Keratinocyte (primary cell): ENCODE measurements around the gene AHCYL2. TPM values are rescaled to one million over a fixed set of nuclear protein-coding genes. Genes with fewer than 3 reads are reported as not detected.

ENCODE experiments used
- DNase-seq: peaks from one replicate; pipeline ENCODE4 v3.0.0-alpha.2; 2011; ENCODE audit warnings: low read depth, missing footprints, low spot score
- FAIRE-seq: peaks from 2 replicates; lab custom pipeline; 2011; peaks lifted over from hg19 to GRCh38; lab: Jason Lieb, UNC
- H2AFZ ChIP-seq: 2 replicates; pipeline ENCODE4 v1.6.0; 2012; ENCODE audit warnings: low read length, control low read depth, inconsistent platforms; ENCODE audit not compliant: control insufficient read depth
- H3K27ac ChIP-seq: 2 replicates; pipeline ENCODE4 v1.5.1; 2011; ENCODE audit warnings: low read length; ENCODE audit not compliant: control insufficient read depth, insufficient read depth
- H3K27me3 ChIP-seq: 3 replicates; pipeline ENCODE4 v1.6.0; 2011; ENCODE audit warnings: low read length; ENCODE audit not compliant: control insufficient read depth, insufficient read depth; ENCODE audit errors: extremely low read depth
- H3K36me3 ChIP-seq, 2 experiments: 2 replicates in 1 of 2; 3 replicates in 1 of 2; pipeline ENCODE4 v1.5.1; 2011; ENCODE audit warnings: low read length in 2 of 2, mild to moderate bottlenecking in 1 of 2; ENCODE audit not compliant: control insufficient read depth in 2 of 2, insufficient read depth in 2 of 2; ENCODE audit errors: extremely low read depth in 1 of 2
- H3K4me1 ChIP-seq: 3 replicates; pipeline ENCODE4 v1.5.1; 2011; ENCODE audit warnings: low read length; ENCODE audit not compliant: control insufficient read depth, insufficient read depth; ENCODE audit errors: extremely low read depth
- H3K4me2 ChIP-seq: 3 replicates; pipeline ENCODE4 v1.6.0; 2011; ENCODE audit warnings: low read depth, low read length; ENCODE audit not compliant: control insufficient read depth, insufficient read depth; ENCODE audit errors: extremely low read depth
- H3K4me3 ChIP-seq, 3 experiments: fragments of 200-600 bp in 1 of 3; sonication (generic) in 1 of 3; 2 replicates in 2 of 3; 3 replicates in 1 of 3; pipeline ENCODE4 v1.5.1; 2011 to 2016; ENCODE audit warnings: low read length in 3 of 3, mild to moderate bottlenecking in 3 of 3, control low read depth in 2 of 3, inconsistent platforms in 1 of 3, low read depth in 1 of 3, mixed read lengths in 1 of 3, mixed run types in 1 of 3, moderate library complexity in 1 of 3; ENCODE audit not compliant: control insufficient read depth in 2 of 3, insufficient read depth in 2 of 3; ENCODE audit errors: extremely low read depth in 1 of 3
- H3K79me2 ChIP-seq: 2 replicates; pipeline ENCODE4 v1.6.0; 2012; ENCODE audit warnings: low read length; ENCODE audit not compliant: control insufficient read depth, insufficient read depth
- H3K9ac ChIP-seq: 3 replicates; pipeline ENCODE4 v1.6.0; 2011; ENCODE audit warnings: low read length; ENCODE audit not compliant: control insufficient read depth, insufficient read depth; ENCODE audit errors: extremely low read depth
- H3K9me1 ChIP-seq: 3 replicates; pipeline ENCODE4 v1.6.0; 2011; ENCODE audit warnings: low read length; ENCODE audit not compliant: control insufficient read depth, insufficient read depth; ENCODE audit errors: extremely low read depth
- H3K9me3 ChIP-seq: 2 replicates; pipeline ENCODE4 v1.5.1; 2012; ENCODE audit warnings: low read depth, low read length; ENCODE audit not compliant: control insufficient read depth
- H4K20me1 ChIP-seq: 3 replicates; pipeline ENCODE4 v1.6.0; 2011; ENCODE audit warnings: low read length; ENCODE audit not compliant: control insufficient read depth, insufficient read depth; ENCODE audit errors: extremely low read depth
- CTCF ChIP-seq, 3 experiments: IDR thresholded peaks in 1 of 3; conservative IDR thresholded peaks in 1 of 3; optimal IDR thresholded peaks in 1 of 3; 2 replicates in 2 of 3; 3 replicates in 1 of 3; pipeline versions ENCODE3 to v1.5.1; 2011; ENCODE audit warnings: low read length in 3 of 3, mild to moderate bottlenecking in 3 of 3, moderate library complexity in 2 of 3, control low read depth in 1 of 3, inconsistent platforms in 1 of 3; ENCODE audit not compliant: insufficient read depth in 2 of 3; ENCODE audit errors: extremely low read depth in 1 of 3
- EZH2 ChIP-seq: IDR thresholded peaks from one replicate; pipeline ENCODE4 v1.6.1; 2012; ENCODE audit warnings: inconsistent platforms, mild to moderate bottlenecking, low read length, moderate library complexity
- dilution Hi-C: fragments of 300-500 bp; cut with MboI; formaldehyde crosslinking; loops from one replicate; pipeline ENCODE4 v1.7.0; 2020; ENCODE audit warnings: low sequenced_read_pairs; ENCODE audit not compliant: extremely low pct_ligation_motif_present
- polyA plus RNA-seq, 5 experiments: library from polyadenylated mRNA; depleted of rRNA in 3 of 5; stranded (reverse) in 3 of 5; stranded (forward) in 1 of 5; unstranded in 1 of 5; fragments of >200 nt; gene quantifications; 1 replicate in 1 of 5; 2 replicates in 3 of 5; 3 replicates in 1 of 5; pipeline versions ENCODE4 v1.2.1 to v1.2.3, GENCODE V29; 2011 to 2012; ENCODE audit warnings: missing spikeins in 2 of 5, low read depth in 1 of 5, low replicate concordance in 1 of 5

The AHCYL2 gene
- polyA plus RNA-seq, 1 donor (not counting 4 experiments of a cell fraction or from before 2014, with no cell fraction given), result 32.8 TPM

GRCh38 chr7:129454249-129454551 is 229.4 kb downstream of the AHCYL2 start:
- FAIRE-seq (peak; percentile 94), DNase-seq (peak; percentile 72)
- Histone ChIP-seq H3K4me1 (peaks cover 32% of the 10 kb centered on the region), H3K9ac (peak overlapping the region; percentile 43), H3K4me2 (peak overlapping the region; percentile 42), H3K9me1 (no peaks in the 10 kb centered on the region), H3K9me3 (no peaks in the 10 kb centered on the region), H3K36me3 (peaks cover 21 to 34% of the 10 kb centered on the region in 2 experiments), H3K79me2 (no peaks in the 10 kb centered on the region), H3K4me3 (no peak overlapping the region), H3K27ac (peak overlapping the region; percentile 90), H4K20me1 (no peaks in the 10 kb centered on the region), H3K27me3 (no peaks in the 10 kb centered on the region), H2AFZ (no peak overlapping the region)
- TF ChIP-seq EZH2, result no peak
- TF ChIP-seq CTCF (optimal IDR thresholded peaks at IDR 0.05 in 1 of 3, IDR thresholded peaks at IDR 0.05 in 1 of 3, conservative IDR thresholded peaks at IDR 0.05 in 1 of 3; ENCODE audit: extremely low read depth in 1 of 3, insufficient read depth in 2 of 3, low read length in 3 of 3), result no peak
- dilution Hi-C loops, result no loop called here

GRCh38 chr7:129456421-129456820 is 231.6 kb downstream of the AHCYL2 start:
- H3K9me3 ChIP-seq, result no peaks in the 10 kb centered on the region
- no peak overlapping the region for H3K9ac ChIP-seq
- TF ChIP-seq CTCF (optimal IDR thresholded peaks at IDR 0.05 in 1 of 3, IDR thresholded peaks at IDR 0.05 in 1 of 3, conservative IDR thresholded peaks at IDR 0.05 in 1 of 3; ENCODE audit: extremely low read depth in 1 of 3, insufficient read depth in 2 of 3, low read length in 3 of 3) (no peak), EZH2 (no peak)
- H4K20me1 ChIP-seq, result no peaks in the 10 kb centered on the region
- H3K36me3 ChIP-seq, result peaks cover 31 to 37% of the 10 kb centered on the region in 2 experiments
- no peaks in the 10 kb centered on the region for H3K9me1 ChIP-seq
- DNase-seq (no peak), FAIRE-seq (no peak)
- peaks cover 32% of the 10 kb centered on the region for H3K4me1 ChIP-seq
- no peak overlapping the region for H3K27ac ChIP-seq
- no peak overlapping the region for H3K4me3 ChIP-seq
- dilution Hi-C loops, result no loop called here
- no peaks in the 10 kb centered on the region for H3K79me2 ChIP-seq
- no peaks in the 10 kb centered on the region for H3K27me3 ChIP-seq
- no peak overlapping the region for H3K4me2 ChIP-seq
- no peak overlapping the region for H2AFZ ChIP-seq
